ENCODE data around the gene ZFAND3. TPM values are rescaled to one million over a fixed set of nuclear protein-coding genes. Genes with fewer than 3 reads are reported as not detected.

Gene ZFAND3, protein sequence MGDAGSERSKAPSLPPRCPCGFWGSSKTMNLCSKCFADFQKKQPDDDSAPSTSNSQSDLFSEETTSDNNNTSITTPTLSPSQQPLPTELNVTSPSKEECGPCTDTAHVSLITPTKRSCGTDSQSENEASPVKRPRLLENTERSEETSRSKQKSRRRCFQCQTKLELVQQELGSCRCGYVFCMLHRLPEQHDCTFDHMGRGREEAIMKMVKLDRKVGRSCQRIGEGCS
- 10 to 100 TPM; 34.1 to 53.0 (median 36.0) TPM for total RNA-seq

DNA sequence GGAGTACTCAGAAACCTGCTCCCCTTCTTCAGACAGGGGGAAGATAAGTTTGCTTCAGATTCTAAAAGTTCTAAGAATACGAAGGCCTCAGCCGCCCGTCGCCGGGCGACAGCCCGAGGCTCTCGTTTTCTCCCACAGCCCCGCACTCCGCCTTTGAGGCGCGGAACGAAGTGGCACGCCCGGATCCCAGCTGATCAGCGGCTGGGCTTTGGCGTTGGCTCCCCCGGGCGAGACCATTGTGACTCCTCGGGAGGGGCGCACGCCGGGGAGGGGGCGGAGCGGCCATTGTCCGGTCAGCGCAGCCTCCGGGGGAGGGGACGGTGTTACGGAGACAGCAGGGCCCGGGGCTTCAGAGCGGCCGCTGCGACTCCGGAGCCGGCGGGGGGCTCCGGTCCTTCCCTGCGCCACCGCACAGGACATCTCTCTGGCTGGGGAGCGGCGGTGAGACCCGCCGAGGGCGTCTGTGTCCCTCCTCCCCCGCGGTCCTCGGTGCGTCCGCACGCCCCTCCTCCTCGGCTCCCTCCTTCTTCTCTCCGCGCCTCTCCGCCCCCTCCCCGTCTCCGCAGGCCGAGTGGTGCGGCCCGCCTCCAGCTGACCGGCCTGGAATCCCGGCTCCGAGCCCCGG is at the start of gene ZFAND3:
Gene ZFAND3, plus strand, starts transcription at position 551 of the 625 bp plus-strand sequence. CDS start 219 bp downstream, outside the sequence.
- TF ChIP-seq POLR2A (IDR thresholded peaks at IDR 0.05) (no peak), POLR2AphosphoS5 (IDR thresholded peaks at IDR 0.05) (peak; percentile 66 to 79 (median 79))
- TF ChIP-seq, protein P1, sequence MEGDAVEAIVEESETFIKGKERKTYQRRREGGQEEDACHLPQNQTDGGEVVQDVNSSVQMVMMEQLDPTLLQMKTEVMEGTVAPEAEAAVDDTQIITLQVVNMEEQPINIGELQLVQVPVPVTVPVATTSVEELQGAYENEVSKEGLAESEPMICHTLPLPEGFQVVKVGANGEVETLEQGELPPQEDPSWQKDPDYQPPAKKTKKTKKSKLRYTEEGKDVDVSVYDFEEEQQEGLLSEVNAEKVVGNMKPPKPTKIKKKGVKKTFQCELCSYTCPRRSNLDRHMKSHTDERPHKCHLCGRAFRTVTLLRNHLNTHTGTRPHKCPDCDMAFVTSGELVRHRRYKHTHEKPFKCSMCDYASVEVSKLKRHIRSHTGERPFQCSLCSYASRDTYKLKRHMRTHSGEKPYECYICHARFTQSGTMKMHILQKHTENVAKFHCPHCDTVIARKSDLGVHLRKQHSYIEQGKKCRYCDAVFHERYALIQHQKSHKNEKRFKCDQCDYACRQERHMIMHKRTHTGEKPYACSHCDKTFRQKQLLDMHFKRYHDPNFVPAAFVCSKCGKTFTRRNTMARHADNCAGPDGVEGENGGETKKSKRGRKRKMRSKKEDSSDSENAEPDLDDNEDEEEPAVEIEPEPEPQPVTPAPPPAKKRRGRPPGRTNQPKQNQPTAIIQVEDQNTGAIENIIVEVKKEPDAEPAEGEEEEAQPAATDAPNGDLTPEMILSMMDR (IDR thresholded peaks at IDR 0.05), result peak in 2 of 3 donors; percentile 14 to 16
- Histone ChIP-seq H3K27me3 (no peaks in the 10 kb centered on the region), H3K4me1 (peaks cover 0 to 15% of the 10 kb centered on the region in 2 donors), H3K4me3 (peak within 1 kb of the TSS; percentile 91 to 96 (median 92)), H3K36me3 (no peaks in the 10 kb centered on the region), H3K27ac (peak within 1 kb of the TSS; percentile 97 to 100), H3K9me3 (no peaks in the 10 kb centered on the region)
- peak; percentile 93 to 96 for DNase-seq (ENCODE audit: low spot score in 2 of 2)
- intact Hi-C loops (cut with DNase I; ENCODE audit: low total_unique reads), result no loop called here

DNA sequence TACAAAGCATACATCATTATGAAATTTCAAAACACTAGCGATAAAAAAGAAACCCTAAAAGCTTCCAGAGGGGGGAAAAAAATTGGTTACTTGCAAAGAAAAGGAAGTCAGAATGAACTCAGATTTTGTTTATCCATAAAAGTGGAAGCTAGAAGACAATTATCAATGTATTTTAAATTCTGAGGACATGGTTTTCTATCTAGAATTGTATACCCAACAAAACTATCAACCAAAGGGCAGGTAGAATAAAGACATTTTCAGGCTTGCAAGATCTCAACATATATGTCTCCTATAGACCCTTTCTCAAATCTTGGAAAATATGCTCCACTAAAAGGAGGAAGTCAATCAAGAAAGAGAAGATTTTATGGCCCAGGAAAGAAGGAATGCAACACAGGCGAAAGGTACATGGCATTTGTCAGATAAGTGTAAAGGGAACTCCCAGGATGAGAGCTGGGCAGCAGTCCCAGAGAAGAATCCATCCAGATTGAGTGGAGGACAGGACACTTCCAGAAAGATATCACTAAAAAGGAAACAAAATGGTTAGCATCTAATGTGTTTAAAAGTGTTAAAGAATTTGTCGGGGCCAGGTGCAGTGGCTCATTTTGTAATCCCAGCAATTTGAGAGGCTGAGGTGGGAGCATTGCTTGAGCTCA is 45.4 kb upstream of the ZFAND3 start:
- Histone ChIP-seq H3K27ac (no peak overlapping the region), H3K27me3 (no peaks in the 10 kb centered on the region), H3K4me3 (no peak overlapping the region), H3K4me1 (no peaks in the 10 kb centered on the region), H3K9me3 (no peaks in the 10 kb centered on the region), H3K36me3 (no peaks in the 10 kb centered on the region)
- intact Hi-C loops (cut with DNase I; ENCODE audit: low total_unique reads), result no loop called here
- TF ChIP-seq POLR2AphosphoS5 (IDR thresholded peaks at IDR 0.05) (no peak), POLR2A (IDR thresholded peaks at IDR 0.05) (no peak)
- TF ChIP-seq, protein P1 (IDR thresholded peaks at IDR 0.05), result no peak
- no peak for DNase-seq (ENCODE audit: low spot score in 2 of 2)

DNA sequence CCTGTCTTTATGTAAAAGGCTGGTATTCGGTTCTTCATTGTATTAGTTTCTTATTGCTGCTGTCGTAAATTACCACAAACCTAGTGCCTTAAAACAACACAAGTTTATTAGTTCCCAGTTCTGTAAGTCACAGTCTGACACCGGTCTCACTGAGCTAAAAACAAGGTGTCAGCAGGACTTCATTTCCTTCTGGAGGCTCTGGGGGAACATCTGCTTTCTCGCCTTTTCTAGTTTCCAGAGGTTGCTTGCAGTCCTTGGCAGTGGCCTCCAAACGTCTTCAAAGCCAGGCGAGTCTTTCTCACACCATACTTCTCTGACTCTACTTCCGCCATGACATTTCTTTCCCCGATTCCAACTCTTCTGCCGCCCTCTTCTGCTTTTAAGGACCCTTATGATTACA is 43.0 kb upstream of the ZFAND3 start:
- H3K4me3 ChIP-seq, result no peak overlapping the region
- no peaks in the 10 kb centered on the region for H3K4me1 ChIP-seq
- no peak for DNase-seq (ENCODE audit: low spot score in 2 of 2)
- intact Hi-C loops (cut with DNase I; ENCODE audit: low total_unique reads), result no loop called here
- TF ChIP-seq, protein P1 (IDR thresholded peaks at IDR 0.05), result no peak
- no peak for TF ChIP-seq POLR2A (IDR thresholded peaks at IDR 0.05)
- TF ChIP-seq POLR2AphosphoS5 (IDR thresholded peaks at IDR 0.05), result no peak
- no peaks in the 10 kb centered on the region for H3K36me3 ChIP-seq
- H3K9me3 ChIP-seq, result no peaks in the 10 kb centered on the region
- H3K27ac ChIP-seq, result no peak overlapping the region
- H3K27me3 ChIP-seq, result no peaks in the 10 kb centered on the region

DNA sequence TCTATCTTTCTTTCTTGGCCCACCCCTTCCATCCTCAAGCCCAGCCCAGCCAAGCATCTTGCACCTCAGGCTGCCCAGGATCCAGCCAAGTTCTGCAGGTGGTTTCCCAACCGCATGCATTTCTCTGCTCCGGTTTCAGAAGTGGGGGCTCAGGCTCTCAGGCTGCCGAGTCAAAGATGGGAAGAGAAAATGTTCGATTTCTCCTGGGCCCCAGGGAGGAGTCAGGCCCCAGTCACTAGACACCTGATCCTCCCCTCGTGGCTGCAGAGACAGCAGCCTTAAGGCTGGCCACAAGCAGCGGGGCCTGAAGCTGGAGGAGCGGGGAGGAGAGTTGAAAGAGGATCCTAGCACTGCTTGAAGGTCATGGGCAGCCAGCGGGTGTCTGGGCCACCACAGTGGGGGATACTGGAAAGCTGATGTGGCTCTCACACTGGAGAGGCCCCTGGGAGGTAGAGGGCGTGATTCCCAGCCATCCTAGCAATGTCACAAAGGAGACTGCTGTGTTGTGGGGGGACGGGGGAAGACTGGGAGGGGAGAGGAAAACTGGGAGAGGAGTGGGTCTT is 42.2 kb upstream of the ZFAND3 start:
- intact Hi-C loops (cut with DNase I; ENCODE audit: low total_unique reads), result no loop called here
- no peaks in the 10 kb centered on the region for H3K36me3 ChIP-seq
- TF ChIP-seq, protein P1 (IDR thresholded peaks at IDR 0.05), result no peak
- TF ChIP-seq POLR2A (IDR thresholded peaks at IDR 0.05) (no peak), POLR2AphosphoS5 (IDR thresholded peaks at IDR 0.05) (no peak)

More for the DNA sequence above, 42.2 kb upstream of the ZFAND3 start:
- no peak overlapping the region for H3K27ac ChIP-seq
- no peak overlapping the region for H3K4me3 ChIP-seq
- no peaks in the 10 kb centered on the region for H3K27me3 ChIP-seq
- H3K4me1 ChIP-seq, result no peaks in the 10 kb centered on the region
- no peaks in the 10 kb centered on the region for H3K9me3 ChIP-seq
- no peak for DNase-seq (ENCODE audit: low spot score in 2 of 2)
